DND-41 (cell line): ENCODE measurements around the gene MESD.

Experiments used
- EZH2 ChIP-seq: IDR thresholded peaks from 3 replicates; pipeline ENCODE4 v1.6.1; 2012; ENCODE audit warnings: borderline replicate concordance, low read depth, mild to moderate bottlenecking, moderate library complexity, low read length, inconsistent platforms; ENCODE audit not compliant: severe bottlenecking
- TF ChIP-seq, protein P1 (sequence below): IDR thresholded peaks from 2 replicates; pipeline ENCODE4 v1.5.1; 2012; ENCODE audit warnings: borderline replicate concordance, low read length, moderate library complexity, mild to moderate bottlenecking; ENCODE audit not compliant: poor library complexity, severe bottlenecking; ENCODE audit errors: extremely low read depth

DNA sequence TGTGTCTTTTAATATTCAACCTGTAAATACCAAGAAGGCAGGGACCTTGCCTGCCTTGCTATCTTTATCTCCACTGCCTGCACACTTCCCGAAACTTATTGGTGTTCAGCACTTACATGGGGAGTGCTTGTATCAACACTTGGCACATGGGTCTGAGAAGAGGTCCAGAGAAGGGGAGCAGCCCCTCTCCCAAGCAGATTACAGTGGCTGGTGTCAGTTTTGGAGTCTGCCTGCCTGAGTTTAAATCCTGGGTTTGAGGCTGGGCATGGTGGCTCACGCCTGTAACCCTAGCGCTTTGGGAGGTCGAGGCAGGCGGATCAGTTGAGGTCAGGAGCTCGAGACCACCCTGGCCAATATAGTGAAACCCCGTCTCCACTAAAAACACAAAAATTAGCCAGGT is 20.3 kb downstream of the MESD start:
- TF ChIP-seq, protein P1, sequence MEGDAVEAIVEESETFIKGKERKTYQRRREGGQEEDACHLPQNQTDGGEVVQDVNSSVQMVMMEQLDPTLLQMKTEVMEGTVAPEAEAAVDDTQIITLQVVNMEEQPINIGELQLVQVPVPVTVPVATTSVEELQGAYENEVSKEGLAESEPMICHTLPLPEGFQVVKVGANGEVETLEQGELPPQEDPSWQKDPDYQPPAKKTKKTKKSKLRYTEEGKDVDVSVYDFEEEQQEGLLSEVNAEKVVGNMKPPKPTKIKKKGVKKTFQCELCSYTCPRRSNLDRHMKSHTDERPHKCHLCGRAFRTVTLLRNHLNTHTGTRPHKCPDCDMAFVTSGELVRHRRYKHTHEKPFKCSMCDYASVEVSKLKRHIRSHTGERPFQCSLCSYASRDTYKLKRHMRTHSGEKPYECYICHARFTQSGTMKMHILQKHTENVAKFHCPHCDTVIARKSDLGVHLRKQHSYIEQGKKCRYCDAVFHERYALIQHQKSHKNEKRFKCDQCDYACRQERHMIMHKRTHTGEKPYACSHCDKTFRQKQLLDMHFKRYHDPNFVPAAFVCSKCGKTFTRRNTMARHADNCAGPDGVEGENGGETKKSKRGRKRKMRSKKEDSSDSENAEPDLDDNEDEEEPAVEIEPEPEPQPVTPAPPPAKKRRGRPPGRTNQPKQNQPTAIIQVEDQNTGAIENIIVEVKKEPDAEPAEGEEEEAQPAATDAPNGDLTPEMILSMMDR = no peak
- TF ChIP-seq EZH2 = no peak
